Measurements from ENCODE around the gene KRTAP12-4.
"Not testable (repeated sequence)": the region's sequence is repeated elsewhere in the genome, so short reads cannot be mapped to it uniquely, and the experiment has no call there.

The KRTAP12-4 gene

DNA sequence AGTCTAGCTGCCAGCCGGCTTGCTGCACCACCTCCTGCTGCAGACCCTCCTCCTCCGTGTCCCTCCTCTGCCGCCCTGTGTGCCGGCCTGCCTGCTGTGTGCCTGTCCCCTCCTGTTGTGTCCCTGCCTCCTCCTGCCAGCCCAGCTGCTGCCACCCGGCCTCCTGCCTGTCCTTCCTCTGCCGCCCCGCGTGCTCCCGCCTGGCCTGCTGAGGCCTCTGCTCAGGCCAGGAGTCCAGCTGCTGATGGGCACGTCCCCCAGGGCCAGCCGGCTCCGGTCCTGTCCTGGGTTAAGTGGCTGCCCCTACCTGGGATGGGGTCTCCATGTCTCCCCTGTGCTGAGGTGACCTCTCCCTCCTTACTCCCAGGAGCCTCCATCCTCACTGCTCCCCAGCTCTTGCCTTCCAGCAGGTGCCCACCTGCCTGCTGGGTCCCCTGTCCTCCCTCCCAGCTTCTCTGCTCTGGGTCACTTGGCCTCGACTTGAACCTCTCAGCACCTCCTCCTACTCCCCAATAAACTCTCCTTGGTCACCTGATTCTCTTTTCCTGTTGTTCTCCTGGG is 41.7 kb downstream of the KRTAP12-4 start:
- TF ChIP-seq, protein P1, sequence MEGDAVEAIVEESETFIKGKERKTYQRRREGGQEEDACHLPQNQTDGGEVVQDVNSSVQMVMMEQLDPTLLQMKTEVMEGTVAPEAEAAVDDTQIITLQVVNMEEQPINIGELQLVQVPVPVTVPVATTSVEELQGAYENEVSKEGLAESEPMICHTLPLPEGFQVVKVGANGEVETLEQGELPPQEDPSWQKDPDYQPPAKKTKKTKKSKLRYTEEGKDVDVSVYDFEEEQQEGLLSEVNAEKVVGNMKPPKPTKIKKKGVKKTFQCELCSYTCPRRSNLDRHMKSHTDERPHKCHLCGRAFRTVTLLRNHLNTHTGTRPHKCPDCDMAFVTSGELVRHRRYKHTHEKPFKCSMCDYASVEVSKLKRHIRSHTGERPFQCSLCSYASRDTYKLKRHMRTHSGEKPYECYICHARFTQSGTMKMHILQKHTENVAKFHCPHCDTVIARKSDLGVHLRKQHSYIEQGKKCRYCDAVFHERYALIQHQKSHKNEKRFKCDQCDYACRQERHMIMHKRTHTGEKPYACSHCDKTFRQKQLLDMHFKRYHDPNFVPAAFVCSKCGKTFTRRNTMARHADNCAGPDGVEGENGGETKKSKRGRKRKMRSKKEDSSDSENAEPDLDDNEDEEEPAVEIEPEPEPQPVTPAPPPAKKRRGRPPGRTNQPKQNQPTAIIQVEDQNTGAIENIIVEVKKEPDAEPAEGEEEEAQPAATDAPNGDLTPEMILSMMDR (IDR thresholded peaks at IDR 0.05; ENCODE audit: control insufficient read depth, insufficient read depth, low read depth, low read length, missing control alignments): no peak
- no peak overlapping the region for H3K4me3 ChIP-seq (ENCODE audit: control insufficient read depth, low read depth, low read length)
- DNase-seq (ENCODE audit: low read depth): no peak

DNA sequence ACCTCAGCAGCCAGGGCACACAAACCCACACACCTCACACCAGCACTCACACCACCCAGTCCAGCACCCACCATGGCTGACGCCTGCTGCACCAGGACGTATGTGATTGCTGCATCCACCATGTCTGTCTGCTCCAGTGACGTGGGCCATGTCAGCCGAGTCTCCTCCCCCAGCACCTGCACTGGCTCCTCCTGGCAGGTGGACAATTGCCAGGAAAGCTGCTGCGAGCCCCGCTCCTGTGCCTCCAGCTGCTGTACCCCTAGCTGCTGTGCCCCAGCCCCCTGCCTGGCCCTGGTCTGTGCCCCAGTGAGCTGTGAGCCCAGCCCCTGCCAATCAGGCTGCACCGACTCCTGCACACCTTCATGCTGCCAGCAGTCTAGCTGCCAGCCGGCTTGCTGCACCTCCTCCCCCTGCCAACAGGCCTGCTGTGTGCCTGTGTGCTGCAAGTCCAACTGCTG is 42.4 kb downstream of the KRTAP12-4 start, which contains the start of gene KRTAP10-8:
KRTAP10-8 (plus strand) TSS at position 51 of the 458 bp plus-strand sequence; CDS start at position 73, 22 bp downstream.
- no peak for DNase-seq (ENCODE audit: low read depth)
- H3K4me3 ChIP-seq (ENCODE audit: control insufficient read depth, low read depth, low read length): no peak within 1 kb of the TSS
- TF ChIP-seq, protein P1 (IDR thresholded peaks at IDR 0.05; ENCODE audit: control insufficient read depth, insufficient read depth, low read depth, low read length, missing control alignments): no peak

DNA sequence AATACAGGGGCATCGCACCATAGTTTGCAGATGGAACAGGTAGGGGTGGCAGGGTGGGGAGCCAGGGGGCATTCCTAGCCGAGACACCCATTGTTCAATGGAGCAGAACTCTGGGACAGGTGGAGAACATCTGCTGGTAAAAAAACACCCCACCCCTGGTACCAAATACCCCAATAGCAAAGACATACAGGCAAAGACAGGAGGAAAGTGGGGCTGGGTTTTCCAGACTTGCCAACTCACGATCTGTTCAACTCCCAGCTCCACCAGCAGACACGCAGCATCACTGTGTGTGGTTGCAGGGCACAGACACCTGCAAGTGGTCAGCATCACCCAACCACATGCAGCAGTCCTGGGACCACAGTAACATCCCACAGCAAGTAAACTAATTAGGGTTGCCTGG is 42.9 kb downstream of the KRTAP12-4 start:
- no peak overlapping the region for H3K4me3 ChIP-seq (ENCODE audit: control insufficient read depth, low read depth, low read length)
- no peak for DNase-seq (ENCODE audit: low read depth)
- TF ChIP-seq, protein P1 (IDR thresholded peaks at IDR 0.05; ENCODE audit: control insufficient read depth, insufficient read depth, low read depth, low read length, missing control alignments): no peak

DNA sequence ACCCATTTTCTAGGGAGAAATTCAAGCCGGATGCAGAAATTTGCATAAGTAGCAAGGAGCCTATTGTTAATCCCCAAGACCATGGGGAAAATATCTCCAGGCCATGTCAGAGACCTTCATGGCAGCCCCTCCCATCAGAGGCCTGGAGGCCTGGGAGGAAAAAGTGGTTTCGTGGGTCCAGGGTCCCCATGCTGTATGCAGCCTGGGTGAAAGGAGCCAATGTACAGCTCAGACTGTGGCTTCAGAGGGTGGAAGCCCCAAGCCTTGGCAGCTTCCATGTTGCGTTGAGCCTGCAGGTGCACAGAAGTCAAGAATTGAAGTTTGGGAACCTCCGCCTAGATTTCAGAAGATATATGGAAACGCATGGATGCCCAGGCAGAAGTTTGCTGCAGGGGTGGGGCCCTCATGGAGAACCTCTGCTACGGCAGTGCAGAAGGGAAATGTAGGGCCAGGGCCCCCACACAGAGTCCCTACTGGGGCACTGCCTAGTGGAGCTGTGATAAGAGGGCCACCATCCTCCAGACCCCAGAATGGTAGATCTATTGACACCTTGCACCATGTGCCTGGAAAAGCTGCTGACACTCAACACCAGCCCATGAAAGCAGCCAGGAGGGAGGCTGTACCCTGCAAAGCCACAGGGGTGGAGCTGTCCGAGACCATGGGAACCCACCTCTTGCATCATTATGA is 44.2 kb downstream of the KRTAP12-4 start:
- H3K4me3 ChIP-seq (ENCODE audit: control insufficient read depth, low read depth, low read length); DNase-seq (ENCODE audit: low read depth): not testable (repeated sequence)

DNA sequence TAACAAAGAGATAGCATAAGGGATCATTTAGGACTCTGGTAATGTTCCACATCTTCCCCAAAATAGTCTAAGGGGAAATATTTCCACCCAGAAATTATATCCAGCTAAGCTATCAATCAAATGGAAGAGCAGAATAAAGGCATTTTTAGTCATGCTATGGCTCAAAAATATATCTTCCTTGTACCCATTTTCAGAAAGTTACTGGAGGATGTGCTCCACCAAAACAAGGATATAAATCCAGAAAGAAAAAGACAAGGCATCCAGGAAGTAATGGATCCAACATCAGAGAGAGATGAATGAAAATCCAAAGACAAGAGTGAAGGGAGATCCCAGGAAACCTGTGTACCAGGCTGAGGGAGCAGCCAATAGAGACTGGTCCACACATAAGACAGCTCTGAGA is 45.3 kb downstream of the KRTAP12-4 start:
- no peak for DNase-seq (ENCODE audit: low read depth)
- TF ChIP-seq, protein P1 (IDR thresholded peaks at IDR 0.05; ENCODE audit: control insufficient read depth, insufficient read depth, low read depth, low read length, missing control alignments): no peak
- no peak overlapping the region for H3K4me3 ChIP-seq (ENCODE audit: control insufficient read depth, low read depth, low read length)

DNA sequence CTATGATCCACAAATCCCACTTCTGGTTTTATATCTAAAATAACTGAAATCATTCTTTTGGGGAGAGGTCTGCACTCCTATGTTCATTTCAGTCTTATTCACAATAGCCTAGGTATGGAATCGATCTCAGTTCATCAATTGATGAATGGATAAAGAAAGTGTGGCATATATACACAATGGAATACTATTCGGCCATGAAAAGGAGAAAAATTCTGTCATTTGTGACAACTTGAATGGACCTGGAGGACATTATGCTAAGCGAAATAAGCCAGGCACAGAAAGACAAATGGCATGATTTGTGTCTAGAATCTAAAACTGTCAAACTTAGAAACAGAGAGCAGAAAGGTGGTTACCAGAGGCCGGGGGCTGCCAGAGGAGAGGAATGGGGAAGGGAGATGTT is 48.0 kb downstream of the KRTAP12-4 start:
- DNase-seq (ENCODE audit: low read depth): no peak
- H3K4me3 ChIP-seq (ENCODE audit: control insufficient read depth, low read depth, low read length): no peak overlapping the region
- TF ChIP-seq, protein P1 (IDR thresholded peaks at IDR 0.05; ENCODE audit: control insufficient read depth, insufficient read depth, low read depth, low read length, missing control alignments): no peak
